Ecto neural progenitor cell (in vitro differentiated cells): Measurements from ENCODE around the gene IQCF5.
"Not testable (repeated sequence)": the region's sequence is repeated elsewhere in the genome, so short reads cannot be mapped to it uniquely, and the experiment has no call there.

Experiments used
- DNase-seq: peaks from one replicate; pipeline ENCODE4 v3.0.0-alpha.2; 2018; ENCODE audit warnings: low spot score

Gene IQCF5

GRCh38 chr3:51868896-51869295 lies 6.5 kb downstream of the IQCF5 start:
- DNase-seq: not testable (repeated sequence)

GRCh38 chr3:51862886-51863285 lies 12.5 kb downstream of the IQCF5 start:
- DNase-seq: no peak

DNA sequence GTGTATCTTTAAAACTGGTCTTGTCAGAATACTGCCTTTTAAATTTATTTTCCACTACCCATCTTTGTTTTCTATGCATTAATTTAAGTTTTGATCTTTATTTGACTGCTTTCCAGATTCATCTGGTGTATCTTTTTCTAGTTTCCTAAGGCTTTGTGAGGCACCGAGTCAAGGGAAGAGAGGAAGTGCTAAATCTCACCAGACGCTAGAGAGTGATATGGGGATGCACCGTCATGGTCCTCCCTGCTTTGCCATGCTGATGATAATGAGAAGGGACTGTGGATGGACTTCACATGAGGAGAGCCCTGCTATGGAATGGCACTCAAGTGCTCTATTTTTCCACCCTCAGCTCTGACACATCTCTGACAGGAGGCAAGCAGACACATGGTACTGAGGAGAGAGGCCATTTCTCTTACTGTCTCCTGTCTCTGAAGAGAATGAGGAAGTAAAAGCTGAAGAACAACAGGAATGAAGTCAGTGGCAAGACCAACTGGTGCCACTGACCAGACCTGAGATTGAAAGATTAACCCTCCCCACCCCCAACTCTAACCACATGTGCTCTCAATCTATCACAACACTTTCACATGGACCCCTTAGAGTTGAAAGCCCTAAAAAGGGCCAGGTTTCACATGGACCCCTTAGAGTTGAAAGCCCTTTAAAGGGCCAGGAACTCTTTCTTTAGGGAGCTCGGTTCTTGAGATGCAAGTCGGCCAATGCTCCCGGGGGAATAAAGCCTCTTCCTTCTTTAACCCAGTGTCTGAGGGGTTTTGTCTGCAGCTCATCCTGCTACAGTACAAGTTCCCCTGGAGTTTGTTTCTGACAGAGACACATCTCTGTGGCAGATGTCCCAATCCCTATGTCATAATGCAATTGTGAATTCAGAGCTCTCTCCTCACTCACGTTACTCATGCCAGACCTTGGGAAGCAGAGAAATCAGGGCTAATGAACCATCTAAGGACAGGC lies 14.4 kb downstream of the IQCF5 start, which contains the start of gene IQCF2:
Gene IQCF2 (plus strand): TSS at position 913 of the 963 bp plus-strand sequence. CDS start 52 bp downstream, outside the sequence.
- no peak for DNase-seq

GRCh38 chr3:51855411-51855810 lies 20.0 kb downstream of the IQCF5 start:
- not testable (repeated sequence) for DNase-seq

- DNase-seq: no peak
Observed at GRCh38 chr3:51845129-51845528, 30.3 kb downstream of the IQCF5 start.

DNA sequence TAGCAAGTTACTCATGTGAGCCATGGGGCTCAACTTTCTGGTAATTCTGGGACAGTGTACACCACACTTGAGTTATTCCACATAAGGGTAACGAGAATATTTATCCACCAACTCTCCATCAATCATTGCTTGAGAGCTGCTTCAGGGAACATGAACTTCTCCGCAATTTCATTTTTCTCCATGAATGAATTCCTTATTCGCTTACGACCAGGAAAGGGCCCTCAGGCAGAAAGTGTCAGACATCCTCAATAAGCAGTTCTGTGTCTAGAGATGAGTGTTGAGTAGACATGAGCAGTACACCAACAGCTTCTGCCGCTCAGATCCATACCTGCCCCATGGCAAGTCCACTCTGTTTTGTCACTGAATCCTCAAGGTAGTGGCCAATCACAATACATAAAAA lies 38.8 kb downstream of the IQCF5 start:
- no peak for DNase-seq

DNA sequence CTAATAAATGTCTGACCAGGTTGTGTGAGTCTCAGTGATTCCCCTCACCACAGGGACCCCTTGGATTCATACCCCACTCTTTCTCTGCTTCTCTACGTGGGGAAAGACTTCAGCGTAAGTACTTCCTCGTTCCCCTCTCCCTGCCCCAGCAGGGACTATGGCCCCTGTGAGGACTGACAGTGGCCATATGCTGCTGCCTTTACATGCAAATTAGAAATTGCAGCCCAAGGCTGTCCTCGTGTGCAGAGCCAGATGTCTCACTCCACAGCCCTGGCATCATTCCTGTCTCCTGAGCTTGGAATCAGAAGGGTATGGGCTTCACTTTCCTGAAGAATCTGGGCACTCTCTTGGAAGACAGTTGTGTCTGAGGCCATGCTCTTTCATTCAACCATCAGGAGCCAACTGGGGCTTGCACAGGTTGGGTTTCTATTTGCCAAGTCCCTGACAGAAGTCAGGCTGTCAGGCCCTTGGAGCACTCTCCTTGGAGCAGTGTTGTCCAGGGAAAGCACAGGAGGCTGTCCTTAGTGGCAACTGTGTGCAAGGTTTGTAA lies 44.5 kb downstream of the IQCF5 start:
- DNase-seq: no peak

GRCh38 chr3:51830345-51830744 lies 45.1 kb downstream of the IQCF5 start:
- no peak for DNase-seq

DNA sequence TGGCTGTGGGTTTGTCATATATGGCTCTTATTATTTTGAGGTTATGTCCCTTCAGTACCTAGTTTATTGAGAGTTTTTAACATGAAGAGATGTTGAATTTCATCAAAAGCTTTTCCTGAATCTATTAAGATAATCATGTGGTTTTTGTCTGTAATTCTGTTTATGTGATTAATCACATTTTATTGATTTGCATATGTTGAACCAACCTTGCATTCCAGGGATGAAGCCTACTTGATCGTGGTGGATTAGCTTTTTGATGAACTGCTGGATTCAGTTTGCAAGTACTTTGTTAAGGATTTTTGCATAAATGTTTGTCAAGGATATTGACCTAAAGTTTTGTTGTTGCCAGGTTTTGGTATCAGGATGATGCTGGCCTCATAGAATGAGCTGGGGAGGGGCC lies 47.1 kb downstream of the IQCF5 start:
- no peak for DNase-seq
